Measurements from ENCODE around the gene ELOVL2. TPM values are rescaled to one million over a fixed set of nuclear protein-coding genes. Genes with fewer than 3 reads are reported as not detected.

Gene ELOVL2
- total RNA-seq, 1 experiment from 2014 or later, result not detected

- intact Hi-C loops (cut with micrococcal nuclease), result no loop called here
- BruUV-seq (replicated peaks), result no TSS peak
- POLR2A ChIA-PET, result interaction anchor here (0.7 to 1.8 kb wide), 2 partner anchors 14 to 29 kb away, joined by 3 to 6 read pairs; no protein-coding TSS in a partner anchor
- Mint-ChIP-seq H3K9me3 (ENCODE audit: unreplicated experiment) (peaks cover 10% of the 10 kb centered on the region), H3K36me3 (ENCODE audit: insufficient read depth, unreplicated experiment) (no peaks in the 10 kb centered on the region), H3K27me3 (ENCODE audit: insufficient read depth, unreplicated experiment) (no peaks in the 10 kb centered on the region), H3K4me1 (ENCODE audit: insufficient read depth, unreplicated experiment) (peaks cover 6% of the 10 kb centered on the region), H3K27ac (ENCODE audit: low read depth, unreplicated experiment) (peak overlapping the region; percentile 27), H3K4me3 (ENCODE audit: unreplicated experiment) (no peak overlapping the region)
- no peak for TF ChIP-seq CTCF (IDR thresholded peaks at IDR 0.05; ENCODE audit: unreplicated experiment)
- peak; percentile 60 for DNase-seq (ENCODE audit: unreplicated experiment)
- CTCF ChIA-PET, result interaction anchor here (1.2 to 1.6 kb wide), 2 partner anchors 106 to 534 kb away, joined by 7 read pairs; no protein-coding TSS in a partner anchor
Observed at GRCh38 chr6:10962673-10963072, 81.4 kb downstream of the ELOVL2 start.

DNA sequence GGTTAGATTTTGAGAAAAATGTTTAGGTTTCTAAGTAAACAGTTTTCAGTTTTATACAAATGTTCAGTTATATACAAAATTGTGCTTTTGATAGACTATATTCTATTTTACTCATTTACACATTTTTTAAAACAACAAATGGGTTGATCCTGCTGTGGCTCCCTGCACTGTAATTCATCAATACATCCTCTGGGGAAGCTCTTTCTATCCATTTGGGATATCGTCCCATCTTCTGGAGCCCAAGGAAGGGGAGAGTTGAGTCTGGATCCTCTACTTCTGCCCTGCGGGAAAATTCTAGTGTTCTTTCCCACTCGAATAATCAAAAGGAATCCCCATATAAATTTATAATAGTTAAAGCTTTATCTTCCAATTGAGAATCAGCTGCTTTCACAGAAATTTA, 82.3 kb downstream of the ELOVL2 start:
- no peak for DNase-seq (ENCODE audit: unreplicated experiment)
- intact Hi-C loops (cut with micrococcal nuclease), result no loop called here
- ChIA-PET CTCF (interaction anchor here (1.1 to 1.6 kb wide), 2 partner anchors 9 to 534 kb away, joined by 4 to 7 read pairs; no protein-coding TSS in a partner anchor), POLR2A (interaction anchor here (0.6 to 1.8 kb wide), 3 partner anchors 10 to 131 kb away, joined by 3 to 6 read pairs (median 4); no protein-coding TSS in a partner anchor)
- Mint-ChIP-seq H3K27me3 (ENCODE audit: insufficient read depth, unreplicated experiment) (no peaks in the 10 kb centered on the region), H3K4me3 (ENCODE audit: unreplicated experiment) (no peak overlapping the region), H3K9me3 (ENCODE audit: unreplicated experiment) (peaks cover 10% of the 10 kb centered on the region), H3K27ac (ENCODE audit: low read depth, unreplicated experiment) (no peak overlapping the region), H3K36me3 (ENCODE audit: insufficient read depth, unreplicated experiment) (no peaks in the 10 kb centered on the region), H3K4me1 (ENCODE audit: insufficient read depth, unreplicated experiment) (peaks cover 6% of the 10 kb centered on the region)
- BruUV-seq (replicated peaks), result no TSS peak
- TF ChIP-seq CTCF (IDR thresholded peaks at IDR 0.05; ENCODE audit: unreplicated experiment), result no peak

- intact Hi-C loops (cut with micrococcal nuclease), result no loop called here
- ChIA-PET CTCF (interaction anchor here (0.6 to 0.9 kb wide), 3 partner anchors 9 to 160 kb away, joined by 3 to 4 read pairs (median 3); no protein-coding TSS in a partner anchor), POLR2A (no interaction called here)
- no peak for DNase-seq (ENCODE audit: unreplicated experiment)
- TF ChIP-seq CTCF (IDR thresholded peaks at IDR 0.05; ENCODE audit: unreplicated experiment), result no peak
- no TSS peak for BruUV-seq (replicated peaks)
- Mint-ChIP-seq H3K9me3 (ENCODE audit: unreplicated experiment) (peaks cover 8% of the 10 kb centered on the region), H3K36me3 (ENCODE audit: insufficient read depth, unreplicated experiment) (no peaks in the 10 kb centered on the region), H3K4me1 (ENCODE audit: insufficient read depth, unreplicated experiment) (peaks cover 6% of the 10 kb centered on the region), H3K4me3 (ENCODE audit: unreplicated experiment) (no peak overlapping the region), H3K27ac (ENCODE audit: low read depth, unreplicated experiment) (no peak overlapping the region), H3K27me3 (ENCODE audit: insufficient read depth, unreplicated experiment) (no peaks in the 10 kb centered on the region)
Observed at GRCh38 chr6:10960171-10960570, 83.9 kb downstream of the ELOVL2 start.

DNA sequence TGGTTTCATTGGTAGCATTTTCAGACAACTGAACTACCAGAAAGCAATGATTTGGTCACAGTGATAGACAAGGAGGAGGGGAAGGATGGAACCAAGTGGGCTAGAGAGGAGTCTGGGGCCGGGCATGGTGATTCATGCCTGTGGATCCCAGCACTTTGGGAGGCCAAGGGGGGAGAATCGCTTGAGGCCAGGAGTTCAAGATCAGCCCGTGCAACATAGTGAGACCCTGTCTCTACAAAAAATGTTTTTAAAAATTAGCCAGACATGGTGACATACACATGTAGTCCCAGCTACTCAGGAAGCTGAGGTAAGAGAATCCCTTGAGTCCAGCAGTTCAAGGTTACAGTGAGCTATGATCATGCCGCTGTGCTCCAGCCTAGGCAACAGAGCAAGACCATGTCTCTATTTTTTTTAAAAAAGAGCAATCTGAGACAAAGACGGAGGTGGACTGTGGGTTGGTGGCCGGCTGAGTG, 86.7 kb downstream of the ELOVL2 start:
- POLR2A ChIA-PET, result interaction anchor here (0.6 kb wide), 1 partner anchor 17 kb away, joined by 3 read pairs; no protein-coding TSS in a partner anchor
- Mint-ChIP-seq H3K9me3 (ENCODE audit: unreplicated experiment) (peaks cover 6% of the 10 kb centered on the region), H3K4me1 (ENCODE audit: insufficient read depth, unreplicated experiment) (peaks cover 5% of the 10 kb centered on the region), H3K27me3 (ENCODE audit: insufficient read depth, unreplicated experiment) (no peaks in the 10 kb centered on the region), H3K36me3 (ENCODE audit: insufficient read depth, unreplicated experiment) (no peaks in the 10 kb centered on the region), H3K27ac (ENCODE audit: low read depth, unreplicated experiment) (no peak overlapping the region), H3K4me3 (ENCODE audit: unreplicated experiment) (no peak overlapping the region)
- no peak for DNase-seq (ENCODE audit: unreplicated experiment)
- CTCF ChIA-PET, result interaction anchor here (0.7 to 1.7 kb wide), 6 partner anchors 11 to 266 kb away, joined by 3 to 4 read pairs (median 3); no protein-coding TSS in a partner anchor
- no peak for TF ChIP-seq CTCF (IDR thresholded peaks at IDR 0.05; ENCODE audit: unreplicated experiment)
- BruUV-seq (replicated peaks), result no TSS peak
- intact Hi-C loops (cut with micrococcal nuclease), result no loop called here

Data from MCF 10A (cell line).